ENCODE data around the gene LRTM2. TPM values are rescaled to one million over a fixed set of nuclear protein-coding genes. Genes with fewer than 3 reads are reported as not detected.

LRTM2 gene
- total RNA-seq, 3 donors from 2014 or later (not counting 1 experiment from before 2014, with no cell fraction given) = not detected

- intact Hi-C loops (cut with micrococcal nuclease) = no loop called here
- TF ChIP-seq CTCF (IDR thresholded peaks at IDR 0.05) = no peak
- no peaks in the 10 kb centered on the region for H3K4me1 Mint-ChIP-seq
- Histone ChIP-seq H3K36me3 (ENCODE audit: control insufficient read depth, insufficient read depth, low read length) (no peaks in the 10 kb centered on the region), H3K27me3 (ENCODE audit: control insufficient read depth, insufficient read depth, low read length) (no peaks in the 10 kb centered on the region), H3K4me3 (ENCODE audit: low read length) (no peak overlapping the region), H3K27ac (ENCODE audit: low read length) (no peak overlapping the region), H3K4me1 (ENCODE audit: control insufficient read depth, insufficient read depth, low read length) (no peaks in the 10 kb centered on the region), H3K9me3 (ENCODE audit: control insufficient read depth, insufficient read depth, low read length) (no peaks in the 10 kb centered on the region)
- no peaks in the 10 kb centered on the region for H3K9me3 Mint-ChIP-seq
- no peak overlapping the region for H3K4me3 Mint-ChIP-seq
- WGBS (ENCODE audit: insufficient coverage) = 89% methylated on average over 8 of the region's 8 CpGs
- peaks cover 7 to 13% of the 10 kb centered on the region in 2 donors for H3K27me3 Mint-ChIP-seq (ENCODE audit: low read depth in 2 of 2)
- no peaks in the 10 kb centered on the region for H3K36me3 Mint-ChIP-seq
- DNase-seq = no peak
- no peak for ATAC-seq
- no peak overlapping the region for H3K27ac Mint-ChIP-seq
These were observed 62.0 kb downstream of the LRTM2 start for GRCh38 chr12:1882405-1882804.

GRCh38 chr12:1882850-1883470, 62.6 kb downstream of the LRTM2 start:
- Mint-ChIP-seq H3K36me3 (no peaks in the 10 kb centered on the region), H3K27me3 (ENCODE audit: low read depth in 2 of 2) (peaks cover 7 to 19% of the 10 kb centered on the region in 2 donors), H3K9me3 (no peaks in the 10 kb centered on the region), H3K4me1 (no peaks in the 10 kb centered on the region), H3K4me3 (no peak overlapping the region), H3K27ac (no peak overlapping the region)
- H3K27ac ChIP-seq (ENCODE audit: low read length) = no peak overlapping the region
- no peak overlapping the region for H3K4me3 ChIP-seq (ENCODE audit: low read length)
- H3K4me1 ChIP-seq (ENCODE audit: control insufficient read depth, insufficient read depth, low read length) = no peaks in the 10 kb centered on the region
- H3K36me3 ChIP-seq (ENCODE audit: control insufficient read depth, insufficient read depth, low read length) = no peaks in the 10 kb centered on the region
- no peak for TF ChIP-seq CTCF (IDR thresholded peaks at IDR 0.05)
- no peaks in the 10 kb centered on the region for H3K9me3 ChIP-seq (ENCODE audit: control insufficient read depth, insufficient read depth, low read length)
- 93% methylated on average over 19 of the region's 19 CpGs for WGBS (ENCODE audit: insufficient coverage)
- intact Hi-C loops (cut with micrococcal nuclease) = no loop called here
- DNase-seq = no peak
- ATAC-seq = no peak
- no peaks in the 10 kb centered on the region for H3K27me3 ChIP-seq (ENCODE audit: control insufficient read depth, insufficient read depth, low read length)

GRCh38 chr12:1883513-1883912, 63.1 kb downstream of the LRTM2 start:
- no peaks in the 10 kb centered on the region for H3K27me3 ChIP-seq (ENCODE audit: control insufficient read depth, insufficient read depth, low read length)
- no peak for ATAC-seq
- Mint-ChIP-seq H3K36me3 (no peaks in the 10 kb centered on the region), H3K4me3 (no peak overlapping the region), H3K9me3 (no peaks in the 10 kb centered on the region), H3K4me1 (no peaks in the 10 kb centered on the region), H3K27me3 (ENCODE audit: low read depth in 2 of 2) (peaks cover 10 to 23% of the 10 kb centered on the region in 2 donors), H3K27ac (no peak overlapping the region)
- no peak overlapping the region for H3K4me3 ChIP-seq (ENCODE audit: low read length)
- TF ChIP-seq CTCF (IDR thresholded peaks at IDR 0.05) = no peak
- no peak overlapping the region for H3K27ac ChIP-seq (ENCODE audit: low read length)
- H3K9me3 ChIP-seq (ENCODE audit: control insufficient read depth, insufficient read depth, low read length) = no peaks in the 10 kb centered on the region
- H3K36me3 ChIP-seq (ENCODE audit: control insufficient read depth, insufficient read depth, low read length) = no peaks in the 10 kb centered on the region
- intact Hi-C loops (cut with micrococcal nuclease) = no loop called here
- no peak for DNase-seq
- WGBS (ENCODE audit: insufficient coverage) = 82% methylated on average over 8 of the region's 8 CpGs
- H3K4me1 ChIP-seq (ENCODE audit: control insufficient read depth, insufficient read depth, low read length) = no peaks in the 10 kb centered on the region

GRCh38 chr12:1884651-1885050, 64.3 kb downstream of the LRTM2 start:
- H3K27me3 ChIP-seq (ENCODE audit: control insufficient read depth, insufficient read depth, low read length) = no peaks in the 10 kb centered on the region
- no peaks in the 10 kb centered on the region for H3K9me3 ChIP-seq (ENCODE audit: control insufficient read depth, insufficient read depth, low read length)
- no peak for DNase-seq
- no peaks in the 10 kb centered on the region for H3K9me3 Mint-ChIP-seq
- no peaks in the 10 kb centered on the region for H3K36me3 Mint-ChIP-seq
- no peak for ATAC-seq
- no peaks in the 10 kb centered on the region for H3K4me1 Mint-ChIP-seq
- peaks cover 14 to 30% of the 10 kb centered on the region in 2 donors for H3K27me3 Mint-ChIP-seq (ENCODE audit: low read depth in 2 of 2)
- intact Hi-C loops (cut with micrococcal nuclease) = no loop called here
- 92% methylated on average over 8 of the region's 9 CpGs for WGBS (ENCODE audit: insufficient coverage)
- H3K27ac Mint-ChIP-seq = no peak overlapping the region
- H3K4me3 ChIP-seq (ENCODE audit: low read length) = no peak overlapping the region
- H3K4me3 Mint-ChIP-seq = no peak overlapping the region
- TF ChIP-seq CTCF (IDR thresholded peaks at IDR 0.05) = no peak
- H3K27ac ChIP-seq (ENCODE audit: low read length) = no peak overlapping the region
- H3K36me3 ChIP-seq (ENCODE audit: control insufficient read depth, insufficient read depth, low read length) = no peaks in the 10 kb centered on the region
- no peaks in the 10 kb centered on the region for H3K4me1 ChIP-seq (ENCODE audit: control insufficient read depth, insufficient read depth, low read length)
